ENCODE results near the gene GPR17. TPM values are rescaled to one million over a fixed set of nuclear protein-coding genes. Genes with fewer than 3 reads are reported as not detected.
A peak's percentile ranks its signal among the peaks of the same experiment; 100 is the strongest.

GPR17 gene
- total RNA-seq, 1 donor from 2014 or later = not detected

DNA sequence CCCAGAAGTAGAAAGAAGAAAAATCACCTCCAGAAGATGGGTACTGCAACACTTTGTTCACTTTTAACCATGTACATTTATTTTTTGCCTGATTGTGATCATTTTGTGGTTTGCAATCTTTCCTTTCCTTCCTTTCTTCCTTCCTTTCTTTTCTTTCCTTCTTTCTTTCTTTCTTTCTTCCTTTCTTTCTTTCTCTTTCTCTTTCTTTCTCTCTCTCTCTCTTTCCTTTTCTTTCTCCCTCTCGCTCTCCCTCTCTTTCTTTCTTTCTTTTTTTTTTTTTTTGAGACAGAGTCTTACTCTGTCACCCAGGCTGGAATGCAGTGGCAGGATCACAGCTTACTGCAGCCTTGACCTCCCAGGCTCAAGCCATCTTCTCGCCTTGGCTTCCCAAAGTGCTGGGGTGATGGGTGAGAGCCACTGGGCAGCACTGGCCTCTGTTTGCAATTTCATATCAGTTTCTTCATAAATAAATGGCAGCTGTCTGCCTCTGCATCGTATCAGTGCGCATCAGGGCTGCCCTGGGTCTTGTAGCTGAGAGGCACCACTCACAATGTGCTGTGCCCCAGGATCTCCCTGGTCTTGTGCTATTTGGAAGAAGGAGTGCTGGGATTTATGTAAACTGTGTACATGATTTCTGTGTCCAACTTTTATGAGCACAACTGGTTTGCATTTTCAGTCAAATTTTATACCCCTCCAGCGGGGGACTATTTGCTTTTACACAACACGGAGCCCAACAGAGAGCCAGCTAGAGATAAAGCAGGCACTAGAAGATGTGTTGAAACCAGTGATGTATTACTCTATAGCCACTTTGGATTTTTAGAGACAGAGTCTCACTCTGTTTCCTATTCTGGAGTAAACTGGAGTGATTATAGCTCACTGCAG is 36.3 kb downstream of the GPR17 start:
- no peak for DNase-seq (ENCODE audit: extremely low spot score, unreplicated experiment)
- no peak overlapping the region for H3K4me3 Mint-ChIP-seq (ENCODE audit: unreplicated experiment)
- peak overlapping the region; percentile 51 for H3K27ac Mint-ChIP-seq (ENCODE audit: unreplicated experiment)
- no peaks in the 10 kb centered on the region for H3K9me3 Mint-ChIP-seq (ENCODE audit: unreplicated experiment)
- H3K27me3 Mint-ChIP-seq (ENCODE audit: unreplicated experiment) = no peaks in the 10 kb centered on the region
- H3K36me3 Mint-ChIP-seq (ENCODE audit: unreplicated experiment) = no peaks in the 10 kb centered on the region
- peaks cover 26% of the 10 kb centered on the region for H3K4me1 Mint-ChIP-seq (ENCODE audit: unreplicated experiment)
- TF ChIP-seq, protein P1, sequence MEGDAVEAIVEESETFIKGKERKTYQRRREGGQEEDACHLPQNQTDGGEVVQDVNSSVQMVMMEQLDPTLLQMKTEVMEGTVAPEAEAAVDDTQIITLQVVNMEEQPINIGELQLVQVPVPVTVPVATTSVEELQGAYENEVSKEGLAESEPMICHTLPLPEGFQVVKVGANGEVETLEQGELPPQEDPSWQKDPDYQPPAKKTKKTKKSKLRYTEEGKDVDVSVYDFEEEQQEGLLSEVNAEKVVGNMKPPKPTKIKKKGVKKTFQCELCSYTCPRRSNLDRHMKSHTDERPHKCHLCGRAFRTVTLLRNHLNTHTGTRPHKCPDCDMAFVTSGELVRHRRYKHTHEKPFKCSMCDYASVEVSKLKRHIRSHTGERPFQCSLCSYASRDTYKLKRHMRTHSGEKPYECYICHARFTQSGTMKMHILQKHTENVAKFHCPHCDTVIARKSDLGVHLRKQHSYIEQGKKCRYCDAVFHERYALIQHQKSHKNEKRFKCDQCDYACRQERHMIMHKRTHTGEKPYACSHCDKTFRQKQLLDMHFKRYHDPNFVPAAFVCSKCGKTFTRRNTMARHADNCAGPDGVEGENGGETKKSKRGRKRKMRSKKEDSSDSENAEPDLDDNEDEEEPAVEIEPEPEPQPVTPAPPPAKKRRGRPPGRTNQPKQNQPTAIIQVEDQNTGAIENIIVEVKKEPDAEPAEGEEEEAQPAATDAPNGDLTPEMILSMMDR (IDR thresholded peaks at IDR 0.05) = no peak

DNA sequence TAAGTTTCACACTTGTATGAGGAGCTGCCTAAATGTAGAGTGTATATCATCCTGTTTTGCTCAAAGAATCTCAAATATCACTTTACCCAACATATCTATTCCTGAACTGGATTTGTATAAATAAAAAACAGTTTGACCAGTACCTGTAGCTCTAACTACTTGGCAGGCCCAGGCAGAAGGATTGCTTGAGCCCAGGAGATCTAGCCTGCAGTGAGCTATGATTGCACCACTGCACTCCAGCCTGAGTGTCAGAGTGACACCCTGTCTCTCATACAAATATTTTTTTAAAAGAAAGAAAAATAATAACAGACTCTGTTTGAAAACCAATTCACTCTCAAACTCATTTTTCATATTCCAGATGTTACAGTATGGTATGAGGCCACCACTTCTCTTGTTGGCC is 37.1 kb downstream of the GPR17 start:
- no peaks in the 10 kb centered on the region for H3K27me3 Mint-ChIP-seq (ENCODE audit: unreplicated experiment)
- no peaks in the 10 kb centered on the region for H3K36me3 Mint-ChIP-seq (ENCODE audit: unreplicated experiment)
- TF ChIP-seq, protein P1 (IDR thresholded peaks at IDR 0.05) = no peak
- peaks cover 3% of the 10 kb centered on the region for H3K9me3 Mint-ChIP-seq (ENCODE audit: unreplicated experiment)
- H3K4me3 Mint-ChIP-seq (ENCODE audit: unreplicated experiment) = no peak overlapping the region
- peaks cover 26% of the 10 kb centered on the region for H3K4me1 Mint-ChIP-seq (ENCODE audit: unreplicated experiment)
- peak overlapping the region; percentile 79 for H3K27ac Mint-ChIP-seq (ENCODE audit: unreplicated experiment)
- DNase-seq (ENCODE audit: extremely low spot score, unreplicated experiment) = no peak

- TF ChIP-seq, protein P1 (IDR thresholded peaks at IDR 0.05) = no peak
- Mint-ChIP-seq H3K4me1 (ENCODE audit: unreplicated experiment) (peaks cover 26% of the 10 kb centered on the region), H3K9me3 (ENCODE audit: unreplicated experiment) (peaks cover 10% of the 10 kb centered on the region), H3K36me3 (ENCODE audit: unreplicated experiment) (no peaks in the 10 kb centered on the region), H3K27me3 (ENCODE audit: unreplicated experiment) (no peaks in the 10 kb centered on the region), H3K4me3 (ENCODE audit: unreplicated experiment) (peak overlapping the region; percentile 40), H3K27ac (ENCODE audit: unreplicated experiment) (peak overlapping the region; percentile 79)
- no peak for DNase-seq (ENCODE audit: extremely low spot score, unreplicated experiment)
These were observed 37.8 kb downstream of the GPR17 start for GRCh38 chr2:127683757-127684156.

GRCh38 chr2:127685410-127686080 is 39.6 kb downstream of the GPR17 start:
- no peak for DNase-seq (ENCODE audit: extremely low spot score, unreplicated experiment)
- H3K36me3 Mint-ChIP-seq (ENCODE audit: unreplicated experiment) = no peaks in the 10 kb centered on the region
- H3K9me3 Mint-ChIP-seq (ENCODE audit: unreplicated experiment) = peaks cover 11% of the 10 kb centered on the region
- peaks cover 26% of the 10 kb centered on the region for H3K4me1 Mint-ChIP-seq (ENCODE audit: unreplicated experiment)
- H3K4me3 Mint-ChIP-seq (ENCODE audit: unreplicated experiment) = no peak overlapping the region
- no peak overlapping the region for H3K27ac Mint-ChIP-seq (ENCODE audit: unreplicated experiment)
- H3K27me3 Mint-ChIP-seq (ENCODE audit: unreplicated experiment) = no peaks in the 10 kb centered on the region
- TF ChIP-seq, protein P1 (IDR thresholded peaks at IDR 0.05) = no peak

- Mint-ChIP-seq H3K27ac (ENCODE audit: unreplicated experiment) (no peak overlapping the region), H3K27me3 (ENCODE audit: unreplicated experiment) (no peaks in the 10 kb centered on the region), H3K9me3 (ENCODE audit: unreplicated experiment) (peaks cover 20% of the 10 kb centered on the region), H3K4me3 (ENCODE audit: unreplicated experiment) (no peak overlapping the region), H3K4me1 (ENCODE audit: unreplicated experiment) (peaks cover 9% of the 10 kb centered on the region), H3K36me3 (ENCODE audit: unreplicated experiment) (peaks cover 4% of the 10 kb centered on the region)
- no peak for DNase-seq (ENCODE audit: extremely low spot score, unreplicated experiment)
- TF ChIP-seq, protein P1 (IDR thresholded peaks at IDR 0.05) = no peak
These were observed 42.5 kb downstream of the GPR17 start for GRCh38 chr2:127688405-127688804.

Data from osteocyte (in vitro differentiated cells).